HG03342 (cell line): ENCODE data around the gene MPZL3.
"Not testable (repeated sequence)": the region's sequence is repeated elsewhere in the genome, so short reads cannot be mapped to it uniquely, and the experiment has no call there.

ENCODE experiments used
- ATAC-seq: cut with Tn5 transposase; IDR thresholded peaks from one replicate; pipeline ENCODE4 v1.9.1; 2021; ENCODE audit warnings: mild to moderate bottlenecking, moderate library complexity; ENCODE audit not compliant: unreplicated experiment

MPZL3 gene

GRCh38 chr11:118213781-118214180 lies 38.4 kb downstream of the MPZL3 start:
- ATAC-seq: no peak

GRCh38 chr11:118213201-118213600 lies 39.0 kb downstream of the MPZL3 start:
- no peak for ATAC-seq

GRCh38 chr11:118212781-118213191 lies 39.4 kb downstream of the MPZL3 start:
- ATAC-seq: no peak

- ATAC-seq: no peak
These were observed 39.9 kb downstream of the MPZL3 start for GRCh38 chr11:118212131-118212725.

- no peak for ATAC-seq
These were observed 41.2 kb downstream of the MPZL3 start for GRCh38 chr11:118211006-118211405.

- no peak for ATAC-seq
These were observed 41.8 kb downstream of the MPZL3 start for GRCh38 chr11:118210323-118210722.

GRCh38 chr11:118209033-118209432 lies 43.1 kb downstream of the MPZL3 start:
- ATAC-seq: no peak

- no peak for ATAC-seq
These were observed 45.1 kb downstream of the MPZL3 start for GRCh38 chr11:118207079-118207478.

GRCh38 chr11:118206391-118207031 lies 45.7 kb downstream of the MPZL3 start:
- no peak for ATAC-seq

- no peak for ATAC-seq
These were observed 46.4 kb downstream of the MPZL3 start for GRCh38 chr11:118205606-118206378.

- no peak for ATAC-seq
These were observed 49.4 kb downstream of the MPZL3 start for GRCh38 chr11:118202599-118203422.

- no peak for ATAC-seq
These were observed 50.2 kb downstream of the MPZL3 start for GRCh38 chr11:118201966-118202365.

GRCh38 chr11:118200901-118201680 lies 51.1 kb downstream of the MPZL3 start:
- no peak for ATAC-seq

- ATAC-seq: no peak
These were observed 51.7 kb downstream of the MPZL3 start for GRCh38 chr11:118200497-118200896.

- no peak for ATAC-seq
These were observed 53.0 kb downstream of the MPZL3 start for GRCh38 chr11:118199135-118199534.

- ATAC-seq: no peak
These were observed 53.8 kb downstream of the MPZL3 start for GRCh38 chr11:118198370-118198769.

- no peak for ATAC-seq
These were observed 57.1 kb downstream of the MPZL3 start for GRCh38 chr11:118194835-118195627.

GRCh38 chr11:118193910-118194566 lies 58.1 kb downstream of the MPZL3 start:
- ATAC-seq: no peak

GRCh38 chr11:118192817-118193216 lies 59.3 kb downstream of the MPZL3 start:
- not testable (repeated sequence) for ATAC-seq
